B cell (primary cell): Measurements from ENCODE around the gene ARPC4. TPM values are rescaled to one million over a fixed set of nuclear protein-coding genes. Genes with fewer than 3 reads are reported as not detected.
"Not testable (repeated sequence)": the region's sequence is repeated elsewhere in the genome, so short reads cannot be mapped to it uniquely, and the experiment has no call there.

Experiments
- ATAC-seq: fragments of 200-7000 bp; cut with Tn5 transposase; one replicate; pipeline ENCODE4 v1.10.0; 2021; ENCODE audit warnings: low read depth, mild to moderate bottlenecking, moderate number of reproducible peaks, moderate library complexity
- CTCF ChIA-PET: fragments of 350-600 bp; sonication (Branson Sonifier 250); formaldehyde crosslinking; loops from one replicate; lab custom pipeline; 2021; ENCODE audit warnings: antibody characterized with exemption, inconsistent platforms; lab: Charles Lee
- POLR2A ChIA-PET: fragments of 350-600 bp; sonication (Branson Sonifier 250); formaldehyde crosslinking; loops from one replicate; lab custom pipeline; 2021; ENCODE audit warnings: antibody characterized with exemption; lab: Charles Lee
- DNase-seq: peaks from one replicate; pipeline ENCODE4 v3.0.0; 2013
- H2AFZ ChIP-seq: 2 replicates; pipeline ENCODE4 v1.6.1; 2012; ENCODE audit warnings: mild to moderate bottlenecking, low read depth, low read length; ENCODE audit not compliant: insufficient read depth, poor library complexity, severe bottlenecking
- H3K27ac ChIP-seq, 2 donors: 1 replicate in 1 of 2; 2 replicates in 1 of 2; pipeline ENCODE4 v1.5.1; 2012 to 2013; ENCODE audit warnings: low read length in 2 of 2, mild to moderate bottlenecking in 2 of 2, moderate library complexity in 1 of 2
- H3K27me3 ChIP-seq, 4 experiments: fragments of 200-600 bp in 1 of 4; sonication (generic) in 1 of 4; replicated peaks in 1 of 4; 1 replicate in 2 of 4; 2 replicates in 2 of 4; pipeline versions ENCODE4 v1.6.1 to v1.7.0; 2013 to 2016; ENCODE audit warnings: low read length in 3 of 4, mild to moderate bottlenecking in 2 of 4, mixed read lengths in 1 of 4, moderate library complexity in 1 of 4; ENCODE audit not compliant: insufficient read depth in 4 of 4, control insufficient read depth in 3 of 4; ENCODE audit errors: control extremely low read depth in 1 of 4
- H3K36me3 ChIP-seq, 2 experiments: replicated peaks in 1 of 2; 1 replicate in 1 of 2; 2 replicates in 1 of 2; pipeline versions ENCODE4 v1.6.1 to v1.7.1; 2013; ENCODE audit warnings: low read length in 1 of 2; ENCODE audit not compliant: insufficient read depth in 2 of 2, control insufficient read depth in 1 of 2; ENCODE audit errors: control extremely low read depth in 1 of 2, extremely low read depth in 1 of 2
- H3K4me1 ChIP-seq, 2 donors: fragments of 200-600 bp in 1 of 2; sonication (generic) in 1 of 2; 1 replicate in 1 of 2; 2 replicates in 1 of 2; pipeline versions ENCODE4 v1.5.1 to v1.6.1; 2013 to 2017; ENCODE audit warnings: low read length in 2 of 2; ENCODE audit not compliant: control insufficient read depth in 2 of 2, insufficient read depth in 2 of 2
- H3K4me2 ChIP-seq: replicated peaks from 2 replicates; pipeline ENCODE3; 2012; ENCODE audit warnings: mild to moderate bottlenecking, low read depth, low read length; ENCODE audit not compliant: poor library complexity, severe bottlenecking
- H3K4me3 ChIP-seq, 5 experiments: fragments of 200-600 bp in 1 of 5; sonication (generic) in 1 of 5; 1 replicate in 3 of 5; 2 replicates in 2 of 5; pipeline versions ENCODE4 v1.5.1 to v1.7.0; 2011 to 2016; ENCODE audit warnings: low read length in 4 of 5, mild to moderate bottlenecking in 4 of 5, low read depth in 2 of 5, control low read depth in 1 of 5, moderate library complexity in 1 of 5; ENCODE audit not compliant: insufficient read depth in 1 of 5; ENCODE audit errors: control extremely low read depth in 1 of 5, extremely low read depth in 1 of 5
- H3K79me2 ChIP-seq: fragments of 200-600 bp; sonication (generic); one replicate; pipeline ENCODE4 v1.6.0; 2016; ENCODE audit warnings: low read length; ENCODE audit not compliant: control insufficient read depth, insufficient read depth
- H3K9ac ChIP-seq: fragments of 200-600 bp; sonication (generic); 2 replicates; pipeline ENCODE4 v1.6.1; 2017; ENCODE audit warnings: mild to moderate bottlenecking, low read length, moderate library complexity
- H3K9me3 ChIP-seq, 3 donors: one replicate each; pipeline versions ENCODE4 v1.6.1 to v1.7.1; 2013; ENCODE audit warnings: low read length in 2 of 3; ENCODE audit not compliant: control insufficient read depth in 2 of 3, insufficient read depth in 1 of 3; ENCODE audit errors: control extremely low read depth in 1 of 3
- H4K20me1 ChIP-seq: 2 replicates; pipeline ENCODE4 v1.6.0; 2012; ENCODE audit warnings: mild to moderate bottlenecking, low read length; ENCODE audit not compliant: insufficient read depth, control insufficient read depth, poor library complexity, severe bottlenecking
- H3K27ac Mint-ChIP-seq: one replicate; pipeline ENCODE4 v1.8.0; 2021; ENCODE audit warnings: mixed read lengths
- H3K27me3 Mint-ChIP-seq: one replicate; pipeline ENCODE4 v1.8.0; 2021; ENCODE audit warnings: mixed read lengths
- H3K4me1 Mint-ChIP-seq: one replicate; pipeline ENCODE4 v1.8.0; 2021; ENCODE audit warnings: mixed read lengths
- H3K4me3 Mint-ChIP-seq: one replicate; pipeline ENCODE4 v1.8.0; 2021; ENCODE audit warnings: mixed read lengths
- H3K9me3 Mint-ChIP-seq: one replicate; pipeline ENCODE4 v1.8.0; 2022; ENCODE audit warnings: mixed read lengths; ENCODE audit not compliant: insufficient read depth
- EZH2 ChIP-seq: IDR thresholded peaks from 2 replicates; pipeline ENCODE4 v1.6.1; 2012; ENCODE audit warnings: borderline replicate concordance, low read depth, mild to moderate bottlenecking, moderate library complexity, low read length; ENCODE audit not compliant: insufficient read depth, poor library complexity, severe bottlenecking
- WGBS: methylation state at CpG from one replicate; pipeline ENCODE4 v1.1.5; 2013; ENCODE audit warnings: missing lambda C conversion rate; ENCODE audit not compliant: insufficient coverage; 5-methylcytosine and 5-hydroxymethylcytosine counted together
- intact Hi-C: fragments of 100-400 bp; cut with micrococcal nuclease; formaldehyde crosslinking; loops from one replicate; pipeline ENCODE4 v1.10.0; 2022
- polyA plus RNA-seq: library from polyadenylated mRNA; depleted of rRNA; stranded (reverse); fragments of >200 nt; gene quantifications from 2 replicates; pipeline ENCODE4 v1.2.3, GENCODE V29; 2012
- total RNA-seq, 2 donors: library from RNA; stranded (reverse); fragments of 120-200 nt in 1 of 2; gene quantifications; 1 replicate in 1 of 2; 2 replicates in 1 of 2; pipeline versions ENCODE4 v1.2.3 to v1.2.4, GENCODE V29; 2013 to 2022
- TF ChIP-seq, protein P1 (sequence below): fragments of 200-600 bp; IDR thresholded peaks from one replicate; pipeline ENCODE4 v1.8.0; 2022; ENCODE audit warnings: antibody characterized with exemption, mild to moderate bottlenecking

ARPC4 gene
- total and polyA plus RNA-seq, 2 donors (not counting 1 experiment from before 2014, with no cell fraction given): 110 to 174 TPM

DNA sequence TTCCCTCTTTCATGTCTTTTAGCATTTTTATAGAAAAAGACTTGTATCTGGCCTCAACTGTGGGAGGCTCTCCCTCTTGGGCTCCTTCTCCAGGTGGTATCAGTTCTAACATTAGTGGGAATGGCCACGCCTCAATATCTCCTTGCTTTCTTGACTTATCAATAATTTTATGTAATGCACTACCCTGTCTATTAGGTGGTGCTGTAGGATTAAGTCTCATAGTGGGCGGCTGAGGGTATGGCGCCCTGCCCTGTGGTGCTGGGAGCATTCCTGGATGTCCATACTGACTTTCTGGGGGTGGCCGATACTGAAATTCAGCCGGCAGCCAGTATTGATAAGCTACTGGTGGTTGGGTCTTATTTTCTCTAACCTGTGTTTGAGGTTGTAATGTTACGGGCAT lies 59.6 kb downstream of the ARPC4 start:
- Histone ChIP-seq H2AFZ (no peak overlapping the region), H3K9ac (no peak overlapping the region), H3K4me3 (no peak overlapping the region), H3K36me3 (no peaks in the 10 kb centered on the region), H3K27me3 (no peaks in the 10 kb centered on the region), H3K27ac (no peak overlapping the region), H3K4me2 (no peak overlapping the region), H3K79me2 (no peaks in the 10 kb centered on the region), H3K4me1 (no peaks in the 10 kb centered on the region), H3K9me3 (no peaks in the 10 kb centered on the region), H4K20me1 (no peaks in the 10 kb centered on the region)
- POLR2A ChIA-PET: no interaction called here
- no peak for ATAC-seq
- Mint-ChIP-seq H3K9me3 (no peaks in the 10 kb centered on the region), H3K4me3 (no peak overlapping the region), H3K27me3 (peaks cover 15% of the 10 kb centered on the region), H3K27ac (no peak overlapping the region), H3K4me1 (no peaks in the 10 kb centered on the region)
- TF ChIP-seq, protein P1, sequence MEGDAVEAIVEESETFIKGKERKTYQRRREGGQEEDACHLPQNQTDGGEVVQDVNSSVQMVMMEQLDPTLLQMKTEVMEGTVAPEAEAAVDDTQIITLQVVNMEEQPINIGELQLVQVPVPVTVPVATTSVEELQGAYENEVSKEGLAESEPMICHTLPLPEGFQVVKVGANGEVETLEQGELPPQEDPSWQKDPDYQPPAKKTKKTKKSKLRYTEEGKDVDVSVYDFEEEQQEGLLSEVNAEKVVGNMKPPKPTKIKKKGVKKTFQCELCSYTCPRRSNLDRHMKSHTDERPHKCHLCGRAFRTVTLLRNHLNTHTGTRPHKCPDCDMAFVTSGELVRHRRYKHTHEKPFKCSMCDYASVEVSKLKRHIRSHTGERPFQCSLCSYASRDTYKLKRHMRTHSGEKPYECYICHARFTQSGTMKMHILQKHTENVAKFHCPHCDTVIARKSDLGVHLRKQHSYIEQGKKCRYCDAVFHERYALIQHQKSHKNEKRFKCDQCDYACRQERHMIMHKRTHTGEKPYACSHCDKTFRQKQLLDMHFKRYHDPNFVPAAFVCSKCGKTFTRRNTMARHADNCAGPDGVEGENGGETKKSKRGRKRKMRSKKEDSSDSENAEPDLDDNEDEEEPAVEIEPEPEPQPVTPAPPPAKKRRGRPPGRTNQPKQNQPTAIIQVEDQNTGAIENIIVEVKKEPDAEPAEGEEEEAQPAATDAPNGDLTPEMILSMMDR: no peak
- TF ChIP-seq EZH2: no peak
- intact Hi-C loops: no loop called here
- 93% methylated on average over 5 of the region's 6 CpGs for WGBS
- DNase-seq: no peak
- CTCF ChIA-PET: no interaction called here

DNA sequence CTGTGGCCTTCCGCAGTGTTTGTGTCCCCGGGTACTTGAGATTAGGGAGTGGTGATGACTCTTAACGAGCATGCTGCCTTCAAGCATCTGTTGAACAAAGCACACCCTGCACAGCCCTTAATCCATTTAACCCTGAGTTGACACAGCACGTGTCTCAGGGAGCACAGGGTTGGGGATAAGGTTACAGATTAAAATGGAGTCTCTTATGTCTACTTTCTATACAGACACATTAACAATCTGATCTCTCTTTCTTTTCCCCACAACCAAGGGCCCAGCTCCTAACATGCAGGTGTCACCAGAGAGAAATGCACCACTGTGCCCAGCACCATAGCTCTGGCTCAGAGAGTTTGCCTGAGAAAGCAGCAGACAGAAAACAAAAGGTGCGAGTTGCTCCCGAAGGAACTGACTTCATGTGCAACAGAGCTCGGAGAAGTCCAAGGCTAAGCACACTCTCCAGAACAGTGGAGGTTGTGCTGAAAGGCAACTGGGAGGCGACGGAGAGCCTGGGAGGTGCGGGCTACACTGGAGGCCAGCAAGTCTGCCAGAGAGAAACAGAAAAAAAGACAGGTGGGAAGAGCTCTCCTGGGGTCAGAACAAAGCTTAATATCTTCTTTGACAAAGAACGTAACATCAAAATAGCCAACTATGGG lies 61.5 kb downstream of the ARPC4 start:
- DNase-seq, H3K9ac ChIP-seq, H3K9me3 ChIP-seq, ATAC-seq, H3K9me3 Mint-ChIP-seq, H4K20me1 ChIP-seq, H3K4me1 Mint-ChIP-seq, H3K4me3 Mint-ChIP-seq, intact Hi-C loops, H3K27ac ChIP-seq, H3K79me2 ChIP-seq, H3K36me3 ChIP-seq, POLR2A ChIA-PET, H2AFZ ChIP-seq, CTCF ChIA-PET, H3K4me1 ChIP-seq, H3K27me3 ChIP-seq, H3K4me2 ChIP-seq, H3K4me3 ChIP-seq, H3K27ac Mint-ChIP-seq: not testable (repeated sequence)
- H3K27me3 Mint-ChIP-seq: peaks cover 15% of the 10 kb centered on the region
- WGBS: 95% methylated on average over 7 of the region's 11 CpGs
